ENCODE measurements around the gene ARMC10.
A peak's percentile ranks its signal among the peaks of the same experiment; 100 is the strongest.
"Not testable (repeated sequence)": the region's sequence is repeated elsewhere in the genome, so short reads cannot be mapped to it uniquely, and the experiment has no call there.

ARMC10 gene

GRCh38 chr7:103074519-103075336 is at the start of gene ARMC10, which contains the start of gene FBXL13:
Gene ARMC10, plus strand, starts transcription at chr7:103075140. Its CDS starts 133 bp downstream, at chr7:103075273.
Gene FBXL13, minus strand, starts transcription at chr7:103074796.
- DNase-seq, result peak; percentile 94

- DNase-seq, result no peak
These were observed 49.6 kb upstream of the ARMC10 start for GRCh38 chr7:103025341-103025740.

GRCh38 chr7:103031024-103031423 is 43.9 kb upstream of the ARMC10 start:
- DNase-seq, result no peak

- no peak for DNase-seq
These were observed 43.2 kb upstream of the ARMC10 start for GRCh38 chr7:103031781-103032180.

GRCh38 chr7:103034318-103034717 is 40.6 kb upstream of the ARMC10 start:
- not testable (repeated sequence) for DNase-seq

- no peak for DNase-seq
These were observed 37.5 kb upstream of the ARMC10 start for GRCh38 chr7:103037476-103037822.

GRCh38 chr7:103037823-103038739 is 36.9 kb upstream of the ARMC10 start:
- peak; percentile 7 for DNase-seq

GRCh38 chr7:103041815-103042214 is 33.1 kb upstream of the ARMC10 start:
- DNase-seq, result not testable (repeated sequence)

GRCh38 chr7:103048833-103049232 is 26.1 kb upstream of the ARMC10 start:
- no peak for DNase-seq

- DNase-seq, result no peak
These were observed 23.4 kb upstream of the ARMC10 start for GRCh38 chr7:103051519-103051918.

- not testable (repeated sequence) for DNase-seq
These were observed 18.9 kb upstream of the ARMC10 start for GRCh38 chr7:103056006-103056405.

- no peak for DNase-seq
These were observed 16.8 kb upstream of the ARMC10 start for GRCh38 chr7:103058122-103058521.

- no peak for DNase-seq
These were observed 15.5 kb upstream of the ARMC10 start for GRCh38 chr7:103059471-103059870.

GRCh38 chr7:103063895-103064294 is 11.0 kb upstream of the ARMC10 start:
- DNase-seq, result no peak

GRCh38 chr7:103065667-103066066 is 9.3 kb upstream of the ARMC10 start:
- peak; percentile 67 for DNase-seq

GRCh38 chr7:103068414-103069403 is 6.2 kb upstream of the ARMC10 start:
- no peak for DNase-seq

- DNase-seq, result no peak
These were observed 3.9 kb upstream of the ARMC10 start for GRCh38 chr7:103071000-103071399.

GRCh38 chr7:103073989-103074518 is 886 bp upstream of the ARMC10 start:
- no peak for DNase-seq

GRCh38 chr7:103075337-103075918 is 488 bp downstream of the ARMC10 start:
- DNase-seq, result peak; percentile 86

- no peak for DNase-seq
These were observed 1.8 kb downstream of the ARMC10 start for GRCh38 chr7:103076764-103077163.

- DNase-seq, result no peak
These were observed 2.4 kb downstream of the ARMC10 start for GRCh38 chr7:103077318-103077717.

GRCh38 chr7:103078226-103078625 is 3.3 kb downstream of the ARMC10 start:
- DNase-seq, result not testable (repeated sequence)
